ENCODE data around the gene NPR1.
"Not testable (repeated sequence)": the region's sequence is repeated elsewhere in the genome, so short reads cannot be mapped to it uniquely, and the experiment has no call there.

The NPR1 gene

DNA sequence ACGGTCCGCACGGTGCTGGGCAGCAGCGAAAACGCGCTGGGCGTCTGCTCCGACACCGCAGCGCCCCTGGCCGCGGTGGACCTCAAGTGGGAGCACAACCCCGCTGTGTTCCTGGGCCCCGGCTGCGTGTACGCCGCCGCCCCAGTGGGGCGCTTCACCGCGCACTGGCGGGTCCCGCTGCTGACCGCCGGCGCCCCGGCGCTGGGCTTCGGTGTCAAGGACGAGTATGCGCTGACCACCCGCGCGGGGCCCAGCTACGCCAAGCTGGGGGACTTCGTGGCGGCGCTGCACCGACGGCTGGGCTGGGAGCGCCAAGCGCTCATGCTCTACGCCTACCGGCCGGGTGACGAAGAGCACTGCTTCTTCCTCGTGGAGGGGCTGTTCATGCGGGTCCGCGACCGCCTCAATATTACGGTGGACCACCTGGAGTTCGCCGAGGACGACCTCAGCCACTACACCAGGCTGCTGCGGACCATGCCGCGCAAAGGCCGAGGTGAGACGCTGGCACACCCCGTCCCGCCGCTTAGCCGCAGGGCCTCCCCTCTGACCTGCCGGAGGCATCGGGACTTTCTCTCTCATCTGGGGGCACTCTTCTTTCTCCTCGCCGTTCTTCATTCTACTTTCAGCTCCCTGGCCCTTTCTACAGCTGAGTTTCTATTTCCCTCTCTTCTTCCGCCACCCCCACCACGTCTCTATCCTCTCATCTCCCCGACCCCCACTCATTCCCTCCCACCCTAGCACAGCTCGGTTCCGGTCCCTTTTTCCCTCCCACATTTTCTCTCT lies 1.0 kb downstream of the NPR1 start:
- DNase-seq (ENCODE audit: low read depth in 2 of 2) = no peak

DNA sequence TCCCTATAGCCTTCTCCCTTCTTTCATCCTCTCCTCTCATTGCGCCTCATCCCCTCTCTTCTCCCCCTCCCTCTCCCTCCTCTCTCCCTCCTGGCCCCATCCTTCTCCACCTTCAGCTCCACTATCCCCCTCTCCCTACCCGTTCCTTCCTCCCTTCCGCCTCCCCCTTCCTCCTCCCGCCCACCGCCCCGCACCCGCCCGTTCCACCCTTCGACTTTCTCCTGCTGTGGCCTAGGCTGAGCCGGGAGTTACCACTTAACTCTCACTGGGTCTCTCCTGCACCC lies 1.6 kb downstream of the NPR1 start:
- DNase-seq (ENCODE audit: low read depth in 2 of 2) = no peak

DNA sequence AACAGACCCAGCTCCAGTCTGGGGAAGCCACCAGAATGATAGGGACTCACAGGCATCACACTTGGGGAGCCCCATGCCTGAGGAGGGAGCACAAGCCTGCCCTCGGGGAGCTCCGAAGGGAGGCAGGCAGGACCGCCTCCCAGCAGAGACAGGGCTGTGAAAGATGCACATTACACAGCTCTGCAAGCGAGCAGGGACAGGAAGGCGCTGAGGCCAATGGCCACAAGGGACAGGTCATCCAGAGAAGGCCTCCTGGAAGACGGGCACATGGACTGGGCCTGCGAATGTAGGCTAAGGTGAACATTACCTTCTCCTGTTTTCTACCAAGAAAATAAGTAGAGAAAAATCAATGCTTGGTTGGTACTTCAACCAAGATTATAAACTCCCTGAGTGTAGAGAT lies 4.2 kb downstream of the NPR1 start:
- DNase-seq (ENCODE audit: low read depth in 2 of 2) = no peak

DNA sequence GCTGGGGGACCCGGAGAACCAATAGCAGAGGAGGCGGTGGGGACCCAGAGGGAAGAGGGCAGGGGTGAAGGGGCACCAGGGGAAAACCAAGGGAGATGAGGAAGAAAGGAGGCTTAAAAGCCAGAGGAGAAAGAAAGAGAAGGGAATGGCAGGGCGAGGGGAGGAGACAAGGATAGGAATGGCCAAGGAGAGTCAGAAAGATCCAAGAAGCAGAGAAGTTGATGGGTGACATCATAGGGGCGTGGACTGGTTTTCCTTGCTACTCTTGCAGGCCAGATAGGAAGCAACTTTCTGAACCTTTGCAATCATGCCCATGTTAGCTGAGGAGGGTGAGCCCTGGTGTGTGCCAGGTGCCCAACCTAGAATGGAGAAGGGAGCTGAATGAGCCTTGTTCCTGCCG lies 5.4 kb downstream of the NPR1 start:
- DNase-seq (ENCODE audit: low read depth in 2 of 2) = no peak

DNA sequence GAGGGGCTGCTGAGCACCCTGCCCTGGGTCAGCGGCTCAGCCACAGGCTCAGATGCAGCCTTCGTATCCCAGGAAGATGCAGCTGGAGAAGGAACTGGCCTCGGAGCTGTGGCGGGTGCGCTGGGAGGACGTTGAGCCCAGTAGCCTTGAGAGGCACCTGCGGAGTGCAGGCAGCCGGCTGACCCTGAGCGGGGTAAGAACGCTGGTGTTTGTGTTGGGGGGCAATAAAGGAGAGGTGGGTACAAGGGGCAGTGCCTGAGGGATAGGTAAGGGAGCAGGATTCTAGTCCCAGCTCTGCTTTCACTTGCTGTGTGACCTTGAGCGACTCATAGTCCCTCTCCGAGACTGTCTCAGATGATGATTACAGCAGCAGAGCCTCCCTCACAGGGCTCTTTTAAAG lies 6.4 kb downstream of the NPR1 start:
- DNase-seq (ENCODE audit: low read depth in 2 of 2) = no peak

DNA sequence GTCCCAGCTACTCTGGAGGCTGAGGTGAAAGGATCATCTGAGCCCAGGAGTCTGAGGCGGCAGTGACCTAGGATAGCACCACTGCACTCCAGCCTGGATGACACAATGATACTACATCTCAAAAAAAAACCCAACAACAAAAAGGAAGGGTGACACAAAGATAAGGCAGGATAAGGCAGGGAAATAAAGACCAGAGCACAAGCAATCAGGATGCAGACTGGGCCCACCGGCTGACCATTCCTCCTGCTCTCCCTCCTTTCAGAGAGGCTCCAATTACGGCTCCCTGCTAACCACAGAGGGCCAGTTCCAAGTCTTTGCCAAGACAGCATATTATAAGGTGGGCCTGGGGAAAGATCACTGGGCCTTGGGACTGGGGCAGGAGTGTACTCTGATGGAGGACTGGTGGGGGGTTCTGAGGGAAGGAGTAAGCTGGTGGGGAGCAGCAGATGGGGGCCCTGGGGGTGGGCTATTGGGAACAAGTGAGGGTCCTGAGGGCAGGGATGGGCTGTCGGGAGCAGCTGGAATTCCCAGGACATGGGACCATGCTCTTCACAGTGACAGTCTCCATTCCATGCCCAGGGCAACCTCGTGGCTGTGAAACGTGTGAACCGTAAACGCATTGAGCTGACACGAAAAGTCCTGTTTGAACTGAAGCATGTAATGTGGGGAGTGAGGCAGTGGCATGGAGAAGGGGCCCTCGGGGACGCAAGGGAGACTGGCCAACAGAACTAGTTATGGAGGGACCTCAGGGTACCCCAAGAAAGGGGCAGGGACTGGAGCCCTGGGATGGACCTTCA lies 7.3 kb downstream of the NPR1 start:
- no peak for DNase-seq (ENCODE audit: low read depth in 2 of 2)

DNA sequence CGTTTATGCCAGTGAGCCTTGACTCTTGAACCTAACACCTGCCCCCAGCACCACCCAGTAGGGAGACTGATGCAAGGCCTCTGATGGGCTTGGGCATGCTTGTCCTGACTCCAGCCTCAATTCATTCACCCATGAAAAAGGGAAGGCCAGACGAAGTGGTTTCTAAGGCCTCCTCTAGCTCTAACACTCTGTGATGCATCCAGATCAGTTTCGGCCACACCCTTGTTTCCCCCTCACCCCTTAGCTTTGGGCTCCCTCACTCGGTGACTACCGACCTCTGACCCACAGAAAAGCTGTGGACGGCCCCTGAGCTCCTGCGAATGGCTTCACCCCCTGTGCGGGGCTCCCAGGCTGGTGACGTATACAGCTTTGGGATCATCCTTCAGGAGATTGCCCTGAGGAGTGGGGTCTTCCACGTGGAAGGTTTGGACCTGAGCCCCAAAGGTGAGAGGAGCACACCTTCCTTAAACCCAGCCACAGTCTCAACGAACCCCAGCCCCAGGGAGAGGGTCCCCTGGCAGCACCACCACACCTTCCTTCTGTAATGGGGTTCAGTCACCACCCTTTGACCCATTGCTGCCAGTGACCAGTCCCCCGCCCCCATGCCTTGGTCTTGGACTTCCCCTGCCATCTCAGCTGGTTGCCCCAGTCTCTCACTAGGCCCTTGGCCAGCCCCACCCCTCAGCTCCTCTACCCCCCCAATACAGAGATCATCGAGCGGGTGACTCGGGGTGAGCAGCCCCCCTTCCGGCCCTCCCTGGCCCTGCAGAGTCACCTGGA lies 9.0 kb downstream of the NPR1 start:
- no peak for DNase-seq (ENCODE audit: low read depth in 2 of 2)

DNA sequence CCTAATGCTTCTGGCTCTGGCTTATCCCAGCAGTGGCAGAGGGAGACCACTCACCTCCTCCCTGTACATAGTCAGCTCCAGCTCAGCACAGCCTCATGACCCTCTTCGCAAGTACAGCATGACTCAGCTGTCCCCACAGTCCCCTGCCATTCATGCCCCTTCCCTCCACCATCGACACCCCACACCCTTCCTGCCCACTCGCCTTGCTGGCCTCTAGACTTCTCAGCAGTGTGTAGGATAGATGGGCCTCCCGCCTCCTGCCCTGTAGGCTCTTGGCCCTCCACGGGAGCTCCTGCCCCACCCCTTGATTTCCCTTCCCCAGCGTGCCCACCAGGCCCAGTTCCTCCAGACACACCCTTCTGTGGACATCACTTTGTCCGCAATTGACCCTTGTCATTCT lies 9.8 kb downstream of the NPR1 start:
- no peak for DNase-seq (ENCODE audit: low read depth in 2 of 2)

DNA sequence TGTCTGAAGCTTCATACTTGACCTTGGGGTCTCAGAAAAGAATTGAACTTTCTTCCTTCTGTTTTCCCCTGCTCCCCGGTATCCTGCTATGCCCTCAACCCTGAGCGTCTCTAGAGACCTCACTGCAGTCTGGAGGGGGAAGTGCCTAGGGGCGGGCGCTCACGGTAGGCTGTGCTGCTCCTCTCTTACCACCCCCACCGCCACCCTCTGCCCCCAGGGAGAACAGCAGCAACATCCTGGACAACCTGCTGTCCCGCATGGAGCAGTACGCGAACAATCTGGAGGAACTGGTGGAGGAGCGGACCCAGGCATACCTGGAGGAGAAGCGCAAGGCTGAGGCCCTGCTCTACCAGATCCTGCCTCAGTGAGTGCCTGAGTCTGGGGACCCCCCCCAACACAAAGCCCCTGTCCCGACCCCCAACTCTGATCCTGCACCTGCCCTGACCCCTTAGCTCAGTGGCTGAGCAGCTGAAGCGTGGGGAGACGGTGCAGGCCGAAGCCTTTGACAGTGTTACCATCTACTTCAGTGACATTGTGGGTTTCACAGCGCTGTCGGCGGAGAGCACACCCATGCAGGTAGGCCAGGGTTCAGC lies 10.3 kb downstream of the NPR1 start:
- DNase-seq (ENCODE audit: low read depth in 2 of 2) = no peak

DNA sequence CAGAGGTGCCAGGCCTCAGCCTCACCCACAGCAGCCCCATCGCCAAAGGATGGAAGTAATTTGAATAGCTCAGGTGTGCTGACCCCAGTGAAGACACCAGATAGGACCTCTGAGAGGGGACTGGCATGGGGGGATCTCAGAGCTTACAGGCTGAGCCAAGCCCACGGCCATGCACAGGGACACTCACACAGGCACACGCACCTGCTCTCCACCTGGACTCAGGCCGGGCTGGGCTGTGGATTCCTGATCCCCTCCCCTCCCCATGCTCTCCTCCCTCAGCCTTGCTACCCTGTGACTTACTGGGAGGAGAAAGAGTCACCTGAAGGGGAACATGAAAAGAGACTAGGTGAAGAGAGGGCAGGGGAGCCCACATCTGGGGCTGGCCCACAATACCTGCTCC lies 15.0 kb downstream of the NPR1 start:
- no peak for DNase-seq (ENCODE audit: low read depth in 2 of 2)

DNA sequence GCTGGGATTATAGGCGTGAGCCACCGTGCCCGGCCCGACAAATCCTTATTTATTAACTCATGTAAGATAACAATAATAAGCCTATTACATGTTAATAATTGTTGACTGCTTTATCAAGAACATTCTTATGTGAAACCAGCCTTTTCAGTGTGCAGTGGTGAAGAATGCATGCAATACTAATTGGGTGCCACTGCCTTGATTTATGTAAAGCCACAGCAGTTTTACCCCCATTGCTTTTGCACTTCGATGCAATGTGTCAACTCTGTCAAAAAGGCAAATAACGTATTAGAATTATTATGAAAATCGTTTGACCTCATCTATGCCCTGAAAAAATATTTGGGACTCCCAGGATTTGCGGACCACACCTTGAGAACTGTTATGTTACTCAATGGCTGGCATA lies 18.3 kb downstream of the NPR1 start:
- DNase-seq (ENCODE audit: low read depth in 2 of 2) = no peak

DNA sequence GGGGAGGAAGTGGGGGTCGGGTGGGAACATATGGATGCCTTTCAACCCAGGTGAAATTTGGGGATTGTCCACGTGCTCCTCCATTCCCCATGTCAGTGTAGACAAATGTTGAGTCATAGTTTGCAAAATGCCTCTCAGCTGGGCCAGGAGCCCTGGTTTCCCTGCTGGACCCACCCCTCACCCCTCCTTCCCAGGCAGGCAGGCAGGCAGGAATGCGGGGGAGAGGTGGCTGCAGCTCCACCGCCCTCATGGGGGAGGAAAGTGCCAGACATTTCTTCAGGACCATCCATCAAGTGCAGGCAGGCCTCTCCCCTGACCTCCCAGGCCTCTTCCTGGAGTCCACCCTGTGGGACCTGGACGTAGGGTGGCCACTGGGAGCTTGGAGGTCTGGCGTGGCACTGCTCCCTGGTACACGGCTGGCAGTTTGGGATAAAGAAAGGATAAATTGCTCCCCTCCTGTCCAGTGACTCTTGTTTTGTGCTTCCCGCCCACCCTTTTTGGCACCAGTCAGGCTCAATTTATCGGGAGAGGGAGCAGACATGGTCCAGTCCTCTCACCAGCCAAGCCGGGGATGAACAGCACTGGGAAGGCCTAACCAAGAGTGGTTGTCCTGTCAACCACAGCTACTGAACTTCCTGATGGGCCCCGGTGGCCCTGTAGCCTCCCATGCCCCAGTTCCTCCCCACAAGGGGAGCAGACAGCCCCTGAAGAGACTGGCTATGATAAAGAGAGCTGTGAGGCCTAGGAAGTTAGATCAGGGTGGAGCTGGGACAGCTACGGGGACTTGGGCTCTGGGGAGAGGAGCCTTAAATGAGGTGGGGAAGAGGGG lies 18.9 kb downstream of the NPR1 start:
- no peak for DNase-seq (ENCODE audit: low read depth in 2 of 2)

DNA sequence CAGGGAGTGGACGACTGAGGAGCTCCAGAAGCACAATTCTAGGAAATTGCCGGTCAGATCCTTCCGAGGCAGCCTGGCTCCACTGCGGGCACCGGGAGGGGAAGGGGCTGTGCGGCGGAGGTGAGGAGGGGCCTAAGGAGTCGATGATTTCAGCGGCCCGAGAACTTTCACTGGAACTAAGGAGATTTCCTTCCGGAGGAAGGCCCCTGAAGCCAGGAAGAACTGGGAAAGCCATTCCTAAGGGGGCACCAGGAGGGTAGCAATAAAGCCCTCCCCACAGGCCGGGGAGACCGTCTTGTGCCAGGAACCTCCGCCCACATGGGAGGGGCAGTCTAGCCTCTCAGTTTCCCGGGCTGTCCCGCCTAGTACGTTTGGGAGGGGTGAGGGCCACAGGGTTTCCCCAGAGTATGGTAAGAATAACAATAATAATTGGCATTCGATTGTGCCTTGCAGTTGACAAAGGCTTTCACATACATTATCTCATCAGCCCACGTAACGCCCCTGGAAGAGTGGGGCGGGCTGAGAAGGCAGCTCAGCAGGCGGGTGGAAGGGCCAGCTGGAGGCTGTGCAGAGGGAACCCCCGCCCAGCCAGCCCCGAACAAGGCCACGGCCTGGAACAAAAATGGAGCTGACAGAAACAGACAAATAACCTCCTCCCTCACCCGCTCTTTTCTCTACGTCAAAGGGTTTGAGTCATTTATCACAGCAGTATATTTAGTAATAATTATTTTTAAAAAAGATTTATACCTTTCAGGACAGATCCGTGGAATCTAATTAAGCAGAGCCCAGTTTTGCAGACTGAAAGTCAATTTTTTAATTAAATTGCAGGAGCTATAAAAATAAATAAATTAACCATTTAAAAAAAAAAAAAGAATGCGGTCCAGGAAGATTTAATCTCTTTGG lies 19.8 kb downstream of the NPR1 start:
- no peak for DNase-seq (ENCODE audit: low read depth in 2 of 2)

DNA sequence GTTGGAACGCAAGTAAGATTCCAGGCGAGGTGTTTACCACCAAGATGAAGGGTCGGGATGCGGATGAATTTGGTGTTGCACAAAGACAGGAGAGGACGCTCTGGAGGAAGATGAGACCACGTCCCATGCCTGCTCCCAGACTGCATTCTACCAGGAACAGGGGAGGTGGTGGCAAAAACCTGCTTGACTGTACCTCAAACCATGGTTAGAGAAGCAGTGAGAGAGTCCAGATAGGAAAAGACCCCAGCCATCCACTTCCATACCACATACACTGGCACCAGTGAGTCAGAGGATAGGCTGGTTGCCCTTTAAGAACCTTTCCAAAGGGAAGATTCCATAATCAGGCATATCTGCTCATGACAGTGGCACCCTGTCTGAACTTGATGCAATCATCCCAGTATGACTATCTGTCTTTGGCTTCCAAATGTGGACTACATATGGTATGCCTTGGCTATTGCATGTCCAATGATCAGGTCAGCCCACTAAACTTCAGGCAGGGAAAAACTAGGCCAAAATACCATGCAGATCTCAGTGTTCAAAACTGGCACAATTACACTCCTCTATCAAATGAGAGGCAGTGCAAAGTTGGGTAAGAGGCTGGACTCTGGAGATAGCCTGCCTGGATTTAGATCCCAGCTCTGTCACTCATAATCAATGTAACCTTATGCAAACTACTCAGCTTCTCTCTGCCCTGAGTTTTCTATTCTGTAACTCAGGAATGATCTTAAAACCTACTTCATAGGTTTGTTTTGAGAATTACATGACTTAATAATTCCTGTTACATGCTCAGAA lies 20.6 kb downstream of the NPR1 start:
- DNase-seq (ENCODE audit: low read depth in 2 of 2) = no peak

DNA sequence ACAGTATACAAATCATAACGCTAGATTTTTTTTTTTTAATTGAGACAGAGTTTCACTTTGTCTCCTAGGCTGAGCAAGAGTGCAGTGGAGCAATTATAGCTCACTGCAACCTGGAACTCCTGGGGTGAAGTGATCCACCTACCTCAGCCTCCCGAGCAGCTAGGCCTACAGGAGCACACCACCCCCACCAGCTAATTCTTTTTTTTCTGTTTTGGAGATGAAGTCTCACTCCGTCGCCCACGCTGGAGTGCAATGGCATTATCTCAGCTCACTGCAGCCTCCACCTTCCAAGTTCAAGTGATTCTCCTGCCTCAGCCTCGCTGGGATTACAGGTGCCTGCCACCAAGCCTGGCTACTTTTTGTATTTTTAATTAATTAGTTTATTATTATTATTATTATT lies 21.3 kb downstream of the NPR1 start:
- no peak for DNase-seq (ENCODE audit: low read depth in 2 of 2)

DNA sequence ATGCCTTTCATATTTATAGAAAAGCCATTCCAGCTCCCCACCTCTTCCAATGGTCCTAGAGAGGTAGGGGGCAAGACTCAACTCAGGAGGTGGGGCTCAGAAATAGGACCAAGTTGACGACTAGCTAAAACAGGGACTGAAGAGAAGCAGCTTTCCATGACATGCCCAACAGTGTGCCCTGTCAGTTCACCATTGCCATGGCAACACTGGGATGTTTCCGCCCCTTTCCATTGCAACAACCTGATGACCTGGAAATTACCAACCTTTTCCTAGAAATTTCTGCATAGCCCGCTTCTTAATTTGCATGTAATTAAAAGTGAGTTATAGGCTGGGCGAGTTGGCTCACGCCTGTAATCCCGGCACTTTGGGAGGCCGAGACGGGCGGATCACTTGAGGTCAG lies 27.0 kb downstream of the NPR1 start:
- no peak for DNase-seq (ENCODE audit: low read depth in 2 of 2)

DNA sequence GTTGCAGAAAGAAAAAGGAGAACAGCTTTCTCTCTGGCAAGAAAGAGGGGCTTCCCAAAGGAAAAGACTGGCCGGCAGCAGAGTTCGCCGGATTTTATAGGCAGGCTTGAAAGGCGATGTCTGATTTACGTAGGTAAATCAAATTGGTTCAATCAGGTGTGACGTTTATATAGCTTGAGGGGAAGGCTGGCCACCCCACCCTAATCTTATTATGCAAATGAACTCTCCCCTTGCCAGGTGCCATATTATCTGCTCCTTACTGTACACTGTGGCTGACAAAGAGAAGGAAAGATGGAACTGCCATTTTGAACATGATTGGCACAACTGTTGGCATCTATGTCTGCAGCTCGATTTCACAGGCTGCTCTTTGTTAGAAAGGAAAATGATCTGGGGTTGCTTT lies 32.5 kb downstream of the NPR1 start:
- no peak for DNase-seq (ENCODE audit: low read depth in 2 of 2)

DNA sequence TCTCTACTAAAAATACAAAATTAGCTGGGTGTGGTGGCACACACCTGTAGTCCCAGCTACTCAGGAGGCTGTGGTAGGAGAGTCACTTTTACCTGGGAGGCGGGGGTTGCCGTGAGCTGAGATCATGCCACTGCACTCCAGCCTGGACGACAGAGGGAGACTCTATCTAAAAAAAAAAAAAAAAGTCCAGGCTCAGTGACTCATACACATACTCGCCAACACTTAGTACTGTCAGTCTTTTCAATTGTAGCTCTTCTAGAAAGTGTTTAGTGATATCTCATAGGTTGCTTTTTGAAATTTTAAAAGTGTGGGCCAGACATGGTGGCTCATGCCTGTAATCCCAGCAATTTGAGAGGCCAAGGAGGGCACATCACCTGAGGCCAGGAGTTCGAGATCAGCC lies 37.7 kb downstream of the NPR1 start:
- DNase-seq (ENCODE audit: low read depth in 2 of 2) = not testable (repeated sequence)

DNA sequence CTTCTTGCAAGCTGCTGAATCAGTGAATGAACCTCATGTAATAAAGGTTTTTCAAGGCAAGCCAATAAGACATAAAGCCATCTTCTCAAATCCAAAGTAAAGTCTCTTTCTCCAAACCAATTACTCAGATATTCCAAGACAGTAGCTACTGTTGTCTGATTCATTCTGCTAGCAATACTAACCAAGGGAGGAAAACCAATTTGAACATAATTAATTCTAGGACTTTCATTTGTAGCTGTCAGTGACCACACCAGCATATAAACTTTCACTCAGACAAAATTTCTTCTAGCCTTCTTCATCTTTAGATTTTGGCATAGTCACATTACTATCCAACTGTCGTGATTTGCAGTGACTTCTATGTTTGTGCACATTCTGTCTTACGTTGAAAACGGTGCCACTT lies 38.8 kb downstream of the NPR1 start:
- DNase-seq (ENCODE audit: low read depth in 2 of 2) = no peak

DNA sequence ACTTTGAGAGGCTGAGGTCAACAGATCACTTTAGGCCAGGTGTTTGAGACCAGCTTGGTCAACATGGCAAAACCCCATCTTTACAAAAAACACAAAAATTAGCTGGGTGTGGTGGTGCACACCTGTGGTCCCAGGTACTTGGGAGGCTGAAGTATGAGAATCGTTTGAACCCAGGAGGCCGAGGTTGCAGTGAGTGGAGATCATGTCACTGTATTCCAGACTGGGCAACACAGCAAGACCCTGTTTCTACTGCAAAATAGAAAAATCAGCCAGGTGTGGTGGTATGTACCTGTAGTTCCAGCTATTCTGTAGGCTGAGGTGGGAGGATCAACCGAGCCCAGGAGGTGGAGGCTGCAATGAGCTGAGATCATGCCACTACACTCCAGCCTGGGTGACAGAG lies 45.2 kb downstream of the NPR1 start:
- no peak for DNase-seq (ENCODE audit: low read depth in 2 of 2)

All from activated CD8-positive, alpha-beta memory T cell treated with anti-CD3 and anti-CD28 coated beads for 4 hours (primary cell).